Kidney capillary endothelial cell (primary cell): ENCODE measurements around the gene PRRT1B.
A peak's percentile ranks its signal among the peaks of the same experiment; 100 is the strongest.

ENCODE experiments used
- DNase-seq: peaks from one replicate; pipeline ENCODE4 v3.0.0-alpha.2; 2018; ENCODE audit warnings: low spot score

PRRT1B gene

DNA sequence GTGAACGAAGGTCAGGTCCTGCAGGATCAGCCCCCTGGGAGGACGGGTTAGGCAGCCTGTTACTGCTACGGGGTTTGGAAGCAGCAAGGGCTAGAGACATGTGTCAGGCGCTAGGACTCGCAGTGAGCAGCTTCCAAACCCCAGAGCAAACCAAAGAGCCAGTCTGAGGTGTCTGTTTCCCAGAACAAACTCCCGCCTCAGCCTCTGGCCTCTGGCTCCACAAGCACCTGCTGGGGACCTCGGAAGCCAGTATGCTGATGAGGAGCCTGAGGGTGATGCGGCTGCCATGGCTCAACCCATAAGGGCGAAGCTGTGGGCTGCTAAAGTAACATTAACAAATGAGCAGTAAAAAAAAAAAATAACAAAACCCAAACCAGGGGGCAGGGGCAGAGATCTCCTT is 35.0 kb downstream of the PRRT1B start:
- no peak for DNase-seq

DNA sequence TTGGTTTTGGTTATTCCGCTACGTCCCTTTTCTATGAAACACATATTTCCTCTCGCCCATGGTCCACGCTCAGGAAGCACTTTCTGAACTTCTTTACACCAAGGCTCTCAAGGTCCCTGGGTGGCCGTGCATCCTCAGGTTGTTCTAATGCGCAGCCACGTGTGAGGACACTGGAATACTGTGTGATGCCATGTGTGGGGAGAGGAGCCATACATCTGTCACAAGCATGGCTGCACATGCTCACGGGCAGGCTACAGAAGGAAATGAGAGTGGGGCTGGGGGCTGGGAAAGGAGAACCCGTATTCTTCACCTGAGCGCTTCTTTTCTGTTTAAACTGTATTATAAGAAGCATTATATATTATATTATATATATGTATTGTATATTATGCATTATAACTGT is 36.7 kb downstream of the PRRT1B start:
- no peak for DNase-seq

DNA sequence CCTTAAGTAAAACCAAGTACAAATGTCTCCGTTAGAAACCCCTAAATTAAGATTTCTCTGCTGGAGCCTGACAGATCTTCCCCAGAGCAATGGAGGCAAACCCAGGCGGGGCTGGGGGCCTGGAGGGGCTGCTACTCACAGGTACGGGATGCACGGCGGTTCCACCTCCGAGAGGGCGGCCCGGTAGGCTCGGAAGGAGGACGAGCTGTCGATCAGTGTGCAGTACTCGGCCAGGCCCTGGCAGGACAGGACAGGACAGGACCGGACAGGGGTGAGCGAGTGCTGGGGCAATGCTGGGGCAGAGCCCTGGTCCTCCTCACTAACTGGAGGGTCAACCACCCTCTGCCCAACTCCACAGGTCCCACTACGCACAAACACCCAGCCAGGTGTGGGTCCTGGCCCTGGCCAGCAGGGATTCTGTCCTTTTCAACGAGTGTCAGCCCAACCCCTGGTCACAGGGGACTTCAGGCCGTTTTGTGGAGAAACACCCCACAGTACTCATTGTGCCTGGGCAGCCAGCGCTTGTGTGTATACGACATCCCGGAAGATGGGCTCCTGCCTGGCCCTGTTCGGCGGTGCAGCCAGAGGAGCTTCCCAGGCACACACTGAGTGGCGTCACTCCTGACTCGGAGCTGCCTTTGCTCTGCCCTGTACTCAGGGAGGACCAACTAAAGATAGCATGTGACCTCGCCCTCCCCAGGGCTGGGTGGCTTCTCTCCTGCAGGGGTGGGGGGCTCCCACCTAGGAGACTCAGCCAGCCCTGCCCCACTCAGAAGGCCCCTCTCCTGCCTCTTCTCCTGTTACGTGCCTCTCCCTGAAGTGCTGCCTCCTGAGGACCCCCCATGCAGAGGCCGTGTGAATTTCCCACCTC is 37.4 kb downstream of the PRRT1B start:
- no peak for DNase-seq

DNA sequence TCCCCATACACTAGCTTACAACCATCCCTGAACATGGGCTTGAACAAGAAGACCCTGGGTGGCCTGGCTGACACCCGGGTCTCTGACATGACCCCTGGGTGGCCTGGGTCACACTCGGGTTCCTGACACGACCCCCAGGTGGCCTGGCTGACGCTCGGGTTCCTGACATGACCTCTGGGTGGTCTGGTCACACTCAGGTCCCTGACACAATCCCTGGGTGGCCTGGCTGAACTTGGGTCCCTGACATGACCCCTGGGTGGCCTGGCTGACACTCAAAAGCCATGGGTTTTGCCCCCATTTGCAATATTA is 38.0 kb downstream of the PRRT1B start:
- DNase-seq = no peak

DNA sequence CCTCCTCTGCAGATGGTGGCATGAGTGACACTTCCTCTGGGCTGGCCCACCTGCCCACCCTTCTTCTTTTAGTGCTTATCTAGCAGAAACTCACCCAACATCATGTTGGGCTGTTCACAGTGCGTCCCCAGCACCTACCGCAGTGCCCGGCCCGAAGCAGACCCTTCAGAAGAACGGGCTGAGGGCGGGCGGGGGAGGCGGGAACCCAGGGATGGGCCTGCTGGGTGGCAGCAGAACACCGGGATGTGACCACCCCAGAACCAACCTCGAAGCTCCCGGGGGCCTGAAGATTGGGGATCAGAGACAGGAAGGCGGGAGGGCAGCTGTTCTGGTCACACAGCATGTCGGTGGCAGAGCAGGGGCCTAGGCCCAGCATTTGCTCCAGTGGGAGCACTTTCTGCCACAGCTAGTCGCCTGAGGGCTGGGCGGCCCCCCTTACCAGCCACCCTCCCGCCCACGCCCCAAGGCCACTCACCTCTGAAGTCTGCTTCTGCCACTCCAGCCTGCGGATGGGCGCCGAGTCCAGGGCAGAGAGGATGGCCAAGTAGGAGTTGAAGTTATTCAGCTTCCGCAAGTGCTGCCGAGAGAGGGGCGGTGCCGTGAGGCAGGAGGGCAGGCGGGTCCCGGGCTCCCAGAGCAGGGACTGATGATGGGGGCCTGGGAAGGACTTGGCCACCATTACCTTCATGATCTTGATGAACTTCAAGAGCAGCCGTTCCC is 38.7 kb downstream of the PRRT1B start:
- DNase-seq = no peak

DNA sequence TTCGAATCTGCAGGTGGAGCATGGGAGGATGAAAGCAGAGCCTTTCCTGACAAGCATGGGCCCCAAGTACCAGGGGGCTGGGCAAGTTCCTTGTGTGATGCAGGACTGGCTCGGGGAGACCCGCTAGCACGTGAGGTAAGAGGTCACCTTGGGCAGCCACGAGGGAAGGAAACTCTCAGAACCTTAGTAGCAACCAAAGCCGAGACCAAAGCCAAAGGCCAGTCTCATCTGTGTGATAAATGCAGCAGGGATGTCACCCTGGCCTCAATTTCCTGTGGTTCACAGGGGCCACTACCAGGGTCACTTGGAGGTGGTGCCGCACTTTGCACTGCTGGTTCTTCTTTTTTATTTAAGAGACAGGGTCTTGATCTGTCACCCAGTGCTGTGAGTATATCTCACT is 39.5 kb downstream of the PRRT1B start:
- DNase-seq = no peak

DNA sequence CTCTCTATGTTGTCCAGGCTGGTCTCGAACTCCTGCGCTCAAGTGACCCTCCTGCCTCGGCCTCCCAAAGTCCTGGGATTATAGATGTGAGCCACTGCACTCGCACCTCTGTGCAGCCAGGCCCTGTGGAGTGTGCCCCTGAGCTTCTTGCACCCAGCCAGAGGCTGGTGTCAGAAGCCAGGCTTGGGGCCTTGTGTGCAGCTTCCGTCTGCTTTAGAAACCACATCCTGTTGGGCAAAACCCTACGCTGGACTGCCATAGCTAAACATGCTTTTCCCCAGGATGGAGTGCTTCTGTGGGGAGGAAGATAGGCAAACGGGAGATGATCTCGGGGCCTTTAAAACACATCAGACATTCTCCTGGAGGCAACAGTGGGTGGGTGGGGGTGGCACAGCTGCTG is 40.1 kb downstream of the PRRT1B start:
- DNase-seq = no peak

DNA sequence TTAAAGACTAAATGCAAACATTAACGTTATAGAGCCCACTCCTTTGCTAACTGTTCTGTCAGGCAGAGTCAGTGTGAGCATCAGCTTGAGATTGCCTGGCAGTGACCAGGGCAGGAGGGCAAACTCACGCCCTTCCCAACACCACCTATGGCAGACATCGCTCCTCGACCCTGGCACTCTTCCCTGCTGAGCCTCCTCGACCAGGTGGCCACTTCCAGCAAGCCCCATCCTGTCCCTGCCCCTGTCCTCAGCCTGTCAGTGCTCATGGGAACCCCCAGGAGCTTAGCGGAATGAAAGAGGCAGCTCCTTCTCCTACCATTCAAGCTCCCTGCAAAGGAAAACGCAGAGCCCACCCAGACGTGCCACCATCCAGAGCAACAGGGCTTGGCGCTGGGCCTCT is 42.0 kb downstream of the PRRT1B start:
- no peak for DNase-seq

DNA sequence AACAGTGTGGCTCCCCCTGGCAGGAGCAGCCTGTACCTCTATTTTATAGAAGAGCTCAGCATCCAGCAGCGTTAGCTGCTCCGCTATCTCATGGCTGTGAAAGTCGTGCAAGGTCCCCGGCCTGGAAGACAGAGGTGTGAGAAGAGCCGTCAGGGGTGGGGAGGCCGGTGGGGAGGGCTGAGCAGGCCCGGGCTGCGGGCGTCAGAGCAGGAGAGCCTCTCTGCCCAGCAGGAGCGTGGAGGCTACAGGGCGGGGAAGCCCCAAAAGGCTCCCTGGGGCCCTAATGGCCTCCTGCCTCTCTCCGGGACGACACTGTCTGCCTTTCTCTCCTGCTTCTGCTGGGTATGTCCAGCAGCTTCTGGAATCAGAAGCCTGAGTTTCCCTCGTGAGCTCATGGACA is 42.6 kb downstream of the PRRT1B start:
- no peak for DNase-seq

DNA sequence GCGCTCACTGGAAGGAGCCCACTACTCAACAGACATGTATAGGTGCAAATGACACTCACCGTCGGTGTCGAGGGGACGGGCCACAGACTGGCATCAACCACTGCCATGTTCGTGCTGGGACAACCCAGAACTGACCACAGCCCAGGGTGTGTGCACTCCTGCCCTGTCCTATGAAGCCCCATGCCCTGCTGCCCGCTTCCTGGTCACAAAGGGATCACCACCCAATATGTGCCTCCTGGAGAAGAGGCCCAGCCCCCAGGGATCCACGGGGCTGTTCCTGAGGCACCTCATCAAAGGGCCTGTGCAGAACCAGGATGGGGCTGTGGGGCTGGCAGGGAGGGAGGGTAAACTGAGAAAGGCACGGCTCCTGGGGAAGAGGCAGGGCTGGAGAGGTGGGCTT is 43.1 kb downstream of the PRRT1B start:
- no peak for DNase-seq

DNA sequence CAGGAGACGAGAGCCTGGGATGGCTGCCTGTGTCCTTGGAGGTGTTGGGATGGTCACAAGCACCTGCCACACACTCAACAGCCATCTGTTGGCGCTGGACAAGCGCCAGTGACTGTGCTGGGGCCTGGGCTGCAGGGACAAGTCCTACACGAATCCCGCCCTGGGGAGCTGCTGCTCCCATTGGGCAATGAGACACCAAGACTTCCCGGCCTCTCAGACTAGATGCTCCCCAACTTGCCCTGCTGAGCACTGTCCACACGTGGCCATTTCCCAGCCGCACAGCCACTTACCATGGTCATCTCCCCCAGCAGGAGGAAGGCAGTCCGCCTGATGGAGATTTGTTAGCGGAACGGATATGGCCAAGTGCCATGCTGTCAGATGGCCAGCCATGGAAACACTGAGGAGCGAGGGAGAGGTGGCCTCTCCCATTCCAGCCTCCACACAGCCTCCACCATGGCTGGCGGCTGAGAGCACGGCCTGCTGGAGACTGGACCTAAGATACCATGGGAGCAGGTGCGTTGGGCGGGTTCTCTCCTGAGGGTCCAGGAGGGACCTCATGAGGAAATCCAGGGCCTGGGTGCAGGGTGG is 43.9 kb downstream of the PRRT1B start:
- no peak for DNase-seq

DNA sequence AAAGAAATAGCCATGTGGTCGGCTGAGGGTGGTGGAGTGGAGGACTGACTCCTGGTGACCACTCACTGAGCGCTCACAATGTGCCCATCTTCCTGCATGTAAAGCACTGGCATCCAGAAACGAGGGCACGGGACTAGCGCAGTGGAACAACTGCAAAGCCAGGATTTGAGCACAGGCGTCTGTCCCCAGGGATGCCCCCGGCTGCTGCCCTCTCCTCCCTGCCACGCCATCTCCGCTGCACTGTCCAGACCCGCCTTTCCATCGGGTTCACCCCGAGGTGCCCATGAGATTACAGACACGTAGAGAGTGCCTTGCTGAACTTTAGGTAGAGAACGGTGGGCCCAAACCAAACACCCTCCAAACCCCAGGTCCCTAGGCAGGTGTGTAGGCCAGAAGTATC is 44.7 kb downstream of the PRRT1B start:
- DNase-seq = no peak

DNA sequence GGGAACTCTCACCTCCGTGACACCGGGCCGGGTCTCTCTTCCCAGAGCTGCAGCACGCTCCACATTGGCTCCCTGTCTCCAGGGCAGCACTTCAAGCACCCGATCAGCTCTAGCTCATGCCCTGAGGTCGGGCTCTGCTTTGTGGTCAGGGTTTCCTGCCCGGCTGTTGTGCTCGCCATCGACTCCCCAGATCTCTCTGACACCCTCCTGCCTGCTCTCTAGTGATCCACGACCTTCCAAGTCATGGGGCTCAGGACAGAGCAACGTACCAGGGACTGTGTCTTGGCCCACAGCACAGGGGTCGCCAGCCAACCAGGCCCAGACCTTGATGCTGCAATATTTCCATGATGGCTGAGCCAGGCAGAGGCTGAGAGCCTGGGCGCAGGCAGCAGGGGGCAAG is 45.1 kb downstream of the PRRT1B start:
- DNase-seq = no peak

DNA sequence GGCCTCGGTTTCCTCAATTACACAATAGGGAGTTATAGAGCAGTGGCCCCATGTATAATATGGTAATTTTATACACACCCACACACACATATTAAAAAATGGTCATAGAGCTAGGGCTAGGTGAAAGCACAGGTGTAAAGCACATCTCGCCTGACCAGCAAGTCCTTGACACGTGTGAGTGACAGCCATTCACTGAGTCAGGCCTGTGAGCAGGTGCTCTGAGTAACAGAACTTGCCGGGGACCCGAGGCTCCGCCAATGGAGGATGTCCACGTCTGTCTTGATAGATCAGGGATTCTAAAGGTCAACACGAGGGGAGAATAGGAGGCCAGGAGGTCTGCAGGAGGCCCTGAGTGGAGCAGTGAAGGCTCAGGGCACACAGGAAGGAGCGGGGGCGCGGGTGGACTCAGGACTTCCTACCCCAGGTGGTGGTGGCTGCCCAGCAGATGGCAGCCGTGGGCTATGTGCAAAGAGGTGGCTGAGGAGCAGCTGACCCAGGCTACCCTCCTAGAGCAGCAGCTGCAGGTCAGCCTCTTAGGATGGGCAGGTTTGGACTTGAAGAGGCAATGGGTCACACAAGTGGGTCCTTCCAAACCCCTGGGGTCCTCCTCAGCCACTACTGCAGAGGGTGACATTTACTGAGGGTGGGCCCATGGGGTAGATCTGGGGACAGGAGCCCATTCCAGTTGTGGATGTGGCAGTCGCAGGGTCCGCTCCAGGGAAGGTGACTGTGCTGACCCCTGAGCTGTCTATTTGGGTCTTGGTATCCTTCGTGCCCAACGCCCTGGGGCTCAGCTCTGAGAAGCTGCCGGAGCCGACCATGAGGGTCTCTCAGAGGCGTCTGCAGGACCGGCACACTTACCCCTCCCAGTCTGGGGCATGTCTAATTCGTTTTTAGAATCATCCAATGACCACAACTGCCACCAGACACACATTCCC is 45.9 kb downstream of the PRRT1B start:
- peak; percentile 42 for DNase-seq

DNA sequence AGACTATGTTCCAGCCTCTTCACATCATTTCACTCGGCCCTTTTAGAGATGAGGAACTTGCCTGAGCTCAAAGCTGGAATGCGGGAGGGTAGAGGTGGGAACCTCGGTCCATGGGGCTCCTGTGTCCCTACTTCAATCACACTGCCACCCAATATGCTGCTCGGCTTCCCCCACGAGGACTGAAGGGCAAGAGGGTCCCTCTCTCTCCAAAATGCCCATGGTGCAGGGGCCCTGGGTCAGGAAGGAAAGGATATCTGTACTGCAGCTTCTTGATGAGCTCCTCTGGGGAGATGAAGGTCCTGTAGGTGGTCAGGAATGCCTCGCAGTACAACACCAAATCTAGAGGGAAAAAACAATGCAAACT is 46.5 kb downstream of the PRRT1B start:
- no peak for DNase-seq

DNA sequence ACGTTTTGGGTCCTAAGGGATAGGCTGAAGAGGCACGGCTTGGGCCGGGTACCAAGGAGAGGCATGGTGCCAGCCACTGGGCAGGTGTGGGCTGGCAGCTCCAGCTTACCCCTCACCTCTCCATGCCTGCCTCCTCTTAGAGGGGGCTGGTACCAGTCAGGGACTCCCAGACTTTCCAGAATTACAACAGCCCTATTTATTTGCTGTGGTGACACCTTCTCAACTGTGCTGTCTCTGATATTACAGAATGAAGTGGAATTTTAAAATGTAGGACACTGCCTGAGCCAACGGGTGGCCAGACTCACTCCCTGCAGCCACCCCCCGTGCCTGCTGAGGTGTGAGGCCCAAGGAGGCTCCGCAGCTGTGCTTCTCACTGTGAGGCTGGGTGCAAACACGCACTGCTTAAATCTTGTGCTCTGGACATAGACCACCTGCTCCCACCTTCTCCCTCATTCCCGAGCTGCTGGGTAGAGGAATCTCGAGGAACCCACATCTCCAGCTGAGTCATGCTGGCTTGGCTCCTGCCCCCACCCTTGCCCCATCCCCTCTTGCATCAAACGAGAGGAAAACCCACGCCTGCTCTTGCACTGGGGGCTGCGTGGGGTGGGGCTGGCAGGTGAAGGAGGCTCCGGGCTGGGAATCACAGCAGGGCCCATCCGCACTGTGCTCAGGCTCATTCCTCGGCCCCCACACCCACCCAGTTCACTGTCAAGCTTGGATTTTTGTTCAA is 47.9 kb downstream of the PRRT1B start:
- DNase-seq = no peak

DNA sequence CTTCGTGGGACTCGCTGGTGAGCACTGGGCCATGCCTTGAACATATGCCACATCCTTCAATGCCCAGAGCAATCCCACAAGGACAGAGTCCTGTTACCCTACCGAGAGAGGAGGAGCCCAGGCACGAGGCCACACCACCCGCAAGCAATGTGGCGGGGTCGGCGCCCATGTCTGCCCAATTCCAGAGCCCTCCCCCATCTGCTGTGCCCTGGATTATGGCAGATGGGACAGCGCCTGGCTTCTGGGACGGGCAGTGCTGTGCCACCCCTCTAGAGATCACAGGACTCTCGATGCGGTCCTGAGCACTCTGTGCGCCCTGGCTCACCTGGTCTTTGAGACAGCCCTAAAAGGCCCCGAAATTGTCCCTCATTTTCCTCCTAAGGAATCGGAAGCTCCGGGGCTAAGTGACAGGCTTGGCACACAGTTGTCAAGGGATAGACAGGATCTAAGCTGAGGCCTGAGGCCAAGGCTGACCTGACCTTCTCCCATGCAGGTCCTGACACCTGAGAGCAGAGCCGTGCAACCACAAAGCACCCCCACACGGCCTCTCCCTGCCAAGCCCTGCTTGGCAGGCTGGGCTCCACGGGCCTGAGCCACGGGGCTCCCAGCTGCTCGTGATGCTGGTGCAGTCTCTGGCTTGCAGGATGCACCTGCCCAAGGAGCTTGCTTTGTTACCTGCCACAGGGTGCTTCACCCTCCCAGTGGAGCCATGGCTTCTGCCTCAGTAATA is 48.8 kb downstream of the PRRT1B start:
- no peak for DNase-seq

DNA sequence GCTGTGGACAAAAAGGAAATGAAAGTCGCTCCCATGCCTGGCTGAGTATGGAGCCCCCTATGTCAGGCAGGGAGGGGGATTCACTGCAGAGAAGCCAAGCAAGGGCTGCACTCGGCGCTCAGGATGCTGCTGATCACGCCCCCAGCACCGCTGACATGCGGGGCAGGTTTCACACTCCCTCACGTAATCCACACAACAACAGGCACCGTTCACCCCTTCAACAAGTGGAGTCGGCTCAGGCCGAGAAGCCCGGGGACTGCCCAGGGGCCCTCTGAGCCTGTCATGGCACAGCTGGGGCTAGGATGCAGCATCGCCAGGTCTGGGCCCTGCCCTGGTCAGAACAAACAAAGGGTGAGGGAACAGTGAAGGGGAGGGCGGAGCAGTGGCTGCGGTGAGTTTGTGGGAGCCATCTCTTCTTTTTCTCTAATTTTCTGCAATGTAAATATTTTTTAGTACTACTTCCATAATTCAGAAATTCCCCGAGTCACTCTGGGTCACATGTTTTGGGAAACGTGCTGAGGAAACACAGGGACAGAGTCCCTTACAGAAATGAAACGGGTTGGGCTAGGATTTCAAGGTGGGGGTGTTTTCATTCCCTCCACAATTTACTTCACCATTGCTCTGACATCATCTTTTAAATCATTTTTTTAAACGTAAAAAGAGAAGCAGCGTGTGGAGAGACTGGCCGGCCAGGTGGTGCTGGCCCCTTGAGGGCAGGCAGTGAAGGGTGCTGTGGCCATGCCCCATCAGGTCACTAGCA is 49.8 kb downstream of the PRRT1B start:
- DNase-seq = no peak

DNA sequence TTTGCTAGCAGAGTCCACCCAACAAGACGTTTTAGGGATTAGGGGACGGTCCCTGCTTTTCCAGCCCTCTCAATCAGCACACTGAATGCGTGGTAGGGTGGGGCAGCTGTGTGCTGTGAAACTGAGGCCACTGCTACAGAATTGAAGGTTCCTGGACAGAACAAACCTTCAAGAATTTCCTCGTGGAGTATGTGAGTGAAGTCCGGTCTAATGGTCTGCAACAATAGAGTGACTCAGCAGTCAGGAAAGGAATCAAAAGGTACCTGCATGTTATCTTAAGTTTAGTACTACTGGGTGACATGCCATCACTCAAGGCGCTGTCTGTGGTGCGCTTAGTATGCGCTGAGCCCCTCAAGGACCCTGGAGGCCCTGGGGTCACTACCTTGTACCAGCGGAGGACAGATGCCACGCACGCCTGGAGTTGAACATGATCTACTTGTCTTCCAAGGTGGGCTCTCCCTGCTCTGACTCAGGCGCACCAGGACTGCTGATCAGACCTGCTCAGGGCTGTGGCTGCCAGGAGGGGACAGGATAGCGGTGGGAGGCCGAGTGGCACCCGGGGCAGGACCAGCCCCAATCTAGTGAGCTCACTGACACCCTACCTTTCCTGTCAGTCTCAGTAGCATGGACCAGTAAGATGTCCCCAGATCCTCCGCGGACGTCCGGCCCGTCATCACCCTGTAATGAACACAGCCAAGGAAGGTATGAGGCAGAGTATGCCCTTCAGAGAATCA is 50.5 kb downstream of the PRRT1B start:
- peak; percentile 12 for DNase-seq

DNA sequence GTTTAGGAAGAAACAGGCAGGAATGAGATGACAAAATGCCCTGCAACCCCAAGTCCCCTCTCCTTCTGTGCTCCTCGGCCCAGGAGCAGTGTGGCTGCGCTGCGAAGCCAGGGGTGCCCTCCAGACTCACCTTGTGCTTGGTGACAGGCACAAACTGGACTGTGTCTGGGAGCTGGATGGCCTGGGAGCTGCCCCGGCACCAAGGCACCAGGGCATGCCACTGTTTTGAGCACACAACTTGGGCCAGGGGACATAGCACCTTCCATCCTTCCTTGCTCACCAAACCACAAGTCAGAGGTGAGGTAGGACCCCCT is 51.1 kb downstream of the PRRT1B start:
- no peak for DNase-seq
